H9 (cell line): ENCODE measurements around the gene SLC22A31. TPM values are rescaled to one million over a fixed set of nuclear protein-coding genes. Genes with fewer than 3 reads are reported as not detected.

Experiments used
- DNase-seq: peaks from one replicate; pipeline ENCODE4 v3.0.0-alpha.2; 2017
- H2AFZ ChIP-seq: one replicate; pipeline ENCODE4 v1.6.1; 2013; ENCODE audit warnings: mild to moderate bottlenecking, low read length, control low read depth, moderate library complexity
- H2AK5ac ChIP-seq: 2 replicates; pipeline ENCODE4 v1.6.1; 2013; ENCODE audit warnings: low read length, control low read depth, mixed read lengths; ENCODE audit not compliant: insufficient read length
- H2BK120ac ChIP-seq: one replicate; pipeline ENCODE4 v1.6.1; 2013; ENCODE audit warnings: low read depth, mild to moderate bottlenecking, low read length, control low read depth, inconsistent platforms; ENCODE audit not compliant: poor library complexity, severe bottlenecking
- H2BK12ac ChIP-seq: 2 replicates; pipeline ENCODE4 v1.6.1; 2013; ENCODE audit warnings: low read length, control low read depth, mixed read lengths, low read depth; ENCODE audit not compliant: insufficient read length
- H2BK15ac ChIP-seq: 2 replicates; pipeline ENCODE4 v1.6.1; 2013; ENCODE audit warnings: low read depth, low read length, control low read depth
- H2BK20ac ChIP-seq: one replicate; pipeline ENCODE4 v1.6.1; 2013; ENCODE audit warnings: low read depth, mild to moderate bottlenecking, low read length, control low read depth, inconsistent platforms; ENCODE audit not compliant: poor library complexity, severe bottlenecking
- H2BK5ac ChIP-seq: 2 replicates; pipeline ENCODE4 v1.6.1; 2013; ENCODE audit warnings: low read length, control low read depth, mixed read lengths; ENCODE audit not compliant: insufficient read length
- H3K14ac ChIP-seq: 2 replicates; pipeline ENCODE4 v1.6.1; 2013; ENCODE audit warnings: low read length, control low read depth; ENCODE audit not compliant: insufficient read depth
- H3K18ac ChIP-seq: 2 replicates; pipeline ENCODE4 v1.6.1; 2013; ENCODE audit warnings: low read depth, mild to moderate bottlenecking, mixed read lengths, low read length, control low read depth; ENCODE audit not compliant: insufficient read length
- H3K23ac ChIP-seq: 2 replicates; pipeline ENCODE4 v1.6.1; 2013; ENCODE audit warnings: low read length, control low read depth, mixed read lengths, low read depth; ENCODE audit not compliant: insufficient read length
- H3K23me2 ChIP-seq: 2 replicates; pipeline ENCODE4 v1.6.1; 2013; ENCODE audit warnings: low read depth, mild to moderate bottlenecking, mixed read lengths, low read length, control low read depth; ENCODE audit not compliant: insufficient read length, poor library complexity, severe bottlenecking
- H3K27ac ChIP-seq: 2 replicates; pipeline ENCODE4 v1.5.1; 2013; ENCODE audit warnings: low read length, control low read depth, mixed read lengths, low read depth; ENCODE audit not compliant: insufficient read length
- H3K27me3 ChIP-seq: 2 replicates; pipeline ENCODE4 v1.6.1; 2013; ENCODE audit warnings: low read length, control low read depth, inconsistent platforms; ENCODE audit not compliant: insufficient read depth
- H3K4ac ChIP-seq: 2 replicates; pipeline ENCODE4 v1.6.1; 2013; ENCODE audit warnings: low read depth, mild to moderate bottlenecking, control low read depth, inconsistent platforms, low read length, moderate library complexity
- H3K4me1 ChIP-seq: 2 replicates; pipeline ENCODE4 v1.6.1; 2013; ENCODE audit warnings: low read length, control low read depth, inconsistent platforms; ENCODE audit not compliant: insufficient read depth
- H3K4me2 ChIP-seq: 2 replicates; pipeline ENCODE4 v1.6.1; 2013; ENCODE audit warnings: low read length, control low read depth, mixed read lengths; ENCODE audit not compliant: insufficient read length, insufficient read depth
- H3K56ac ChIP-seq: 2 replicates; pipeline ENCODE4 v1.6.1; 2013; ENCODE audit warnings: low read depth, mild to moderate bottlenecking, mixed read lengths, low read length, control low read depth; ENCODE audit not compliant: insufficient read length
- H3K79me1 ChIP-seq: 2 replicates; pipeline ENCODE4 v1.6.1; 2013; ENCODE audit warnings: low read depth, mild to moderate bottlenecking, moderate library complexity, low read length, control low read depth, inconsistent platforms; ENCODE audit not compliant: insufficient read depth, poor library complexity, severe bottlenecking
- H3K79me2 ChIP-seq: 2 replicates; pipeline ENCODE4 v1.6.1; 2013; ENCODE audit warnings: low read length, control low read depth, inconsistent platforms; ENCODE audit not compliant: insufficient read depth
- H3K9ac ChIP-seq: 2 replicates; pipeline ENCODE4 v1.6.1; 2013; ENCODE audit warnings: low read length, control low read depth, mixed read lengths; ENCODE audit not compliant: insufficient read length; ENCODE audit errors: extremely low read depth
- H3K9me3 ChIP-seq: one replicate; pipeline ENCODE4 v1.6.1; 2013; ENCODE audit warnings: low read depth, low read length, inconsistent platforms; ENCODE audit not compliant: control insufficient read depth
- H3T11ph ChIP-seq: one replicate; pipeline ENCODE4 v1.6.1; 2013; ENCODE audit warnings: mild to moderate bottlenecking, low read length, control low read depth, inconsistent platforms
- H4K20me1 ChIP-seq: one replicate; pipeline ENCODE4 v1.6.1; 2013; ENCODE audit not compliant: control insufficient read depth, insufficient read length, insufficient read depth
- H4K5ac ChIP-seq: 2 replicates; pipeline ENCODE4 v1.6.1; 2013; ENCODE audit warnings: low read depth, mild to moderate bottlenecking, mixed read lengths, low read length, control low read depth; ENCODE audit not compliant: insufficient read length
- H4K8ac ChIP-seq: replicated peaks from 2 replicates; pipeline ENCODE4 v1.6.1; 2013; ENCODE audit warnings: low read length, control low read depth, mixed read lengths, low read depth; ENCODE audit not compliant: insufficient read length
- H4K91ac ChIP-seq: 2 replicates; pipeline ENCODE4 v1.6.1; 2013; ENCODE audit warnings: low read depth, mild to moderate bottlenecking, moderate library complexity, mixed read lengths, low read length, control low read depth; ENCODE audit not compliant: insufficient read length
- H3K27ac Mint-ChIP-seq, 3 experiments: 2 replicates in 2 of 3; 3 replicates in 1 of 3; pipeline ENCODE4 v1.8.0; 2020 to 2021; ENCODE audit warnings: mixed read lengths in 3 of 3, mild to moderate bottlenecking in 1 of 3, moderate library complexity in 1 of 3
- H3K27me3 Mint-ChIP-seq: 2 replicates; pipeline ENCODE4 v1.8.0; 2021; ENCODE audit warnings: low read depth, mild to moderate bottlenecking, moderate library complexity, mixed read lengths
- H3K36me3 Mint-ChIP-seq, 3 experiments: 2 replicates in 2 of 3; 3 replicates in 1 of 3; pipeline ENCODE4 v1.8.0; 2020 to 2021; ENCODE audit warnings: low read depth in 3 of 3, mixed read lengths in 3 of 3; ENCODE audit not compliant: insufficient read depth in 1 of 3
- H3K4me1 Mint-ChIP-seq, 2 experiments: 2 replicates each; pipeline ENCODE4 v1.8.0; 2020; ENCODE audit warnings: mixed read lengths in 2 of 2
- H3K4me3 Mint-ChIP-seq, 2 experiments: 2 replicates in 1 of 2; 3 replicates in 1 of 2; pipeline ENCODE4 v1.8.0; 2020 to 2021; ENCODE audit warnings: mild to moderate bottlenecking in 2 of 2, mixed read lengths in 2 of 2, moderate library complexity in 1 of 2
- H3K9me3 Mint-ChIP-seq, 2 experiments: 2 replicates in 1 of 2; 3 replicates in 1 of 2; pipeline ENCODE4 v1.8.0; 2020; ENCODE audit warnings: mild to moderate bottlenecking in 2 of 2, mixed read lengths in 2 of 2, moderate library complexity in 1 of 2
- CTCF ChIP-seq: fragments of 200-600 bp; sonication (generic); conservative IDR thresholded peaks from 3 replicates; pipeline ENCODE4 v1.8.0; 2021; ENCODE audit warnings: antibody characterized with exemption, mild to moderate bottlenecking
- whole genome bisulfite sequencing: extraction: QIAGEN DNeasy Blood & Tissue Kit; methylation state at CpG from one replicate; pipeline ENCODE4 v1.1.7; 2013; ENCODE audit warnings: missing lambda C conversion rate, low lambda C conversion rate, mixed read lengths; ENCODE audit not compliant: insufficient read length; ENCODE audit errors: extremely low coverage; 5-methylcytosine and 5-hydroxymethylcytosine counted together
- total RNA-seq: library from RNA; stranded (reverse); gene quantifications from 2 replicates; pipeline ENCODE4 v1.2.1, GENCODE V29; 2021

Gene SLC22A31
- total RNA-seq, 1 experiment from 2014 or later = 7.7 TPM

- Mint-ChIP-seq H3K4me1 (no peaks in the 10 kb centered on the region), H3K27ac (no peak overlapping the region), H3K9me3 (peaks cover 9 to 16% of the 10 kb centered on the region in 2 experiments), H3K36me3 (peaks cover 2 to 17% (median 12%) of the 10 kb centered on the region in 3 experiments; a peak in 6 of 7 replicates), H3K4me3 (no peak overlapping the region), H3K27me3 (peaks cover 23% of the 10 kb centered on the region)
- no peak overlapping the region for H4K91ac ChIP-seq
- no peak overlapping the region for H3K18ac ChIP-seq
- H4K5ac ChIP-seq = no peak overlapping the region
- H3K9me3 ChIP-seq = peaks cover 2% of the 10 kb centered on the region
- no peak overlapping the region for H3K27ac ChIP-seq
- H4K20me1 ChIP-seq = no peaks in the 10 kb centered on the region
- no peak overlapping the region for H4K8ac ChIP-seq
- H2AK5ac ChIP-seq = no peak overlapping the region
- H2AFZ ChIP-seq = no peak overlapping the region
- no peaks in the 10 kb centered on the region for H3K27me3 ChIP-seq
- no peak overlapping the region for H2BK120ac ChIP-seq
- H2BK15ac ChIP-seq = no peak overlapping the region
- no peaks in the 10 kb centered on the region for H3K23me2 ChIP-seq
- no peak overlapping the region for H2BK20ac ChIP-seq
- H2BK12ac ChIP-seq = no peak overlapping the region
- no peak overlapping the region for H3K9ac ChIP-seq
- H3K4me1 ChIP-seq = no peaks in the 10 kb centered on the region
- no CpG with 5 or more reads among the region's 19 CpGs for WGBS
- TF ChIP-seq CTCF = no peak
- H3K23ac ChIP-seq = no peak overlapping the region
- H3K14ac ChIP-seq = no peak overlapping the region
- H3K56ac ChIP-seq = no peak overlapping the region
- H3T11ph ChIP-seq = no peak overlapping the region
- no peaks in the 10 kb centered on the region for H3K79me1 ChIP-seq
- no peak overlapping the region for H3K4me2 ChIP-seq
- no peak overlapping the region for H2BK5ac ChIP-seq
- H3K79me2 ChIP-seq = no peaks in the 10 kb centered on the region
- no peak for DNase-seq
- H3K4ac ChIP-seq = no peak overlapping the region
Measured at GRCh38 chr16:89155184-89155679, 45.1 kb downstream of the SLC22A31 start.
